NCI-H1694 treated with DMSO at 0.1 percent for 48 hours (cell line): Measurements from ENCODE around the gene ACSBG1.

Experiments used
- DNase-seq: peaks from one replicate; lab custom pipeline; 2025; lab: John Stamatoyannopoulos, UW

The ACSBG1 gene

DNA sequence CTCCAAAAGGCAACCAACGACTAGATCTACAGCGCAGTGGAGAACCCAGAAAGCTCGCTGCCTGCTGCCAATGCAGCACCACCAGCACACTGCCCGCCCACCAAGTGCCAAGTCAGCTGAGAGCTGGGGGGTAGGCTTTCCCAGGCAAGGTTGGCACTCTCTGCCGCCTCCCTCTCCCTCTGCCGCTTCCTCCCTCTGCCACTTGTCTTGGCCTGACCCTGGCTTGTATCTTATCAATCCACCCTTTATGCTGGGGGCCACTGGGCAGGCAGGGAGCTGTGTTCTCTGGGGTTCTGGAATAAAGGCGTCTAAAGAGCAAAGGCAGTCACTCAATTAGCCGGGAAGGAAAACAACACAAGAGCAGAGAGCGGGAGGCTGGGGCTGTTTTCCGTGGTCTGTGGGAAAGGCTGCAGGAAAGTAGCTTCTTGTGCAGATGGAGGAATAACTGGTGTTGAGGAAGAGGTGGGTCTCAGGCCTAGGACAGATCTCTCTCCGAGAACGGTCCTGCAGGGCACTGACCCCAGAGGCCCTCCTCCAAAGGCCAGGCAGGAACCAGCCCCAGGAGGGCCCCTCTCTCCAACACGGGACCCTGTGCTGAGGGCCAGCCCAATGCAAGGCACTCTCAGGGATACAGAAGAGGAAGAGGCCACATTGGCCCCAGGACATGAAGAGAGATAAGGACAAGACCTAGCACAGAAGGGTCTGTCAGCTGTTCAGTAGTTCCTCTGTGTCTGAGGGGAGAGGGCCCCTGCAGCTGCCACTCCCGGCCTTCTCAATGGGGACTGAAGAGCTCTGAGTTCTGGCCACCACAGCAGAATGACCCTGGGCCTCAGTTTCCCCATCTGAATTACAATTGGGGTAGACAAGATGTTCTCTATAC, 30.8 kb downstream of the ACSBG1 start:
- no peak for DNase-seq

GRCh38 chr15:78201281-78202190, 32.8 kb downstream of the ACSBG1 start:
- no peak for DNase-seq

- no peak for DNase-seq
Observed at GRCh38 chr15:78200276-78200930, 34.0 kb downstream of the ACSBG1 start.

DNA sequence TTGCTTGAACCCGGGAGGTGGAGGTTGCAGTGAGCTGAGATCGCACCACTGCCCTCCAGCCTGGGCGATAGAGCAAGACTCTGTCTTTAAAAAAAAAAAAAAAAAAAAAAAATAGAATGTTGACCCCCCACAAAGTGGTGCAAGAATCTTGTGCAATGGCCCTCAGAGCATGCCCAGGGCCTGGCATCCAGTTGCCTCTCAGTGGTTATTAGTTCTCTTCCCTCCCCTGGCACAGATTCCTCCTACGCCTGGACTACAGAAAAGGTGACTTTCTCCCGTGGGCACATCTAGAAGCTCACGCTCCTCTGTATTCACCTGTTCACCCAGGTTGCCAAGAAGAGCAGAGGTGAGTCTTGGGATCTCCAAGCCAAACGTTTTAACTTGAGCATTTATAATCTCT, 36.7 kb downstream of the ACSBG1 start:
- DNase-seq, result no peak

DNA sequence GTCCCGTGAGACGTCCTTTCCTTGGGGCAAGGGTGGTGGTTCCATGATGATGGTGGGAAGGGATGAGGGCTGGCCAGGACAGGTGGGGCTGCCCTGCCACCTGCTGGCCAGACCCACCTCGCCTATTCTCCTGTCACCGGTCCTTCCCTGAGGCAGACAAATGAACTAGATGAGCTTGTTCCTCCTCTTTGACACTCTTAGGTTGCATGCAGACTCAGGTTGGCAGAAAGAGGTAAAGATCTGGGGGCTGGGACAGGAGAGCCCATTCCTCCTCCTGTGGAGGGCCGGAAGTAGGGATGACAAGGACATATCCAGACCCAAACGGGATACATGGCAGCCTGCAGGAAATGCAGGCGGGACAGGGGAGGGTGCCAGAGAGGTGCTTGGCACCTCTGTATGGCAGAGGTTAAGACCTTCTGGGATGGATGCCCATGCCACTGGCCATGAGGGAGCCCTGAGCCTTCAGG, 38.6 kb downstream of the ACSBG1 start:
- peak; percentile 5 for DNase-seq

DNA sequence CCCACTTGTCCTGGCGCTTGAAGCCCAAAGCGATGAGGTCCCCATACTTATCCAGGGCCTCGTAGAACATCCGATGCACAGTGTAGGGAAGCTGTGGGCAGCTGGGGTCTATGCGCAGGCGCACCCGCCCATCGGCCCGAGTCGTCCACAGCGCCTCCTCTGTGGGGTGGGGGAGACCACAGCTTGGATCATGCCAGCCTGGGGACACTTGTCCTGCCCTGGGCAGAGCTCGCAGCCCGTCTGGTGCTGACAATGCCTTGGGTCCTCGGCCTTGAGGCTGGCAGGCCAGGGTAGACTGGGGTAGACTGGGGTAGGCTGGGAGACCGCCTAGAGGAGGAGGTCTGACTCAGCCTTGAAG, 39.8 kb downstream of the ACSBG1 start:
- DNase-seq, result no peak

DNA sequence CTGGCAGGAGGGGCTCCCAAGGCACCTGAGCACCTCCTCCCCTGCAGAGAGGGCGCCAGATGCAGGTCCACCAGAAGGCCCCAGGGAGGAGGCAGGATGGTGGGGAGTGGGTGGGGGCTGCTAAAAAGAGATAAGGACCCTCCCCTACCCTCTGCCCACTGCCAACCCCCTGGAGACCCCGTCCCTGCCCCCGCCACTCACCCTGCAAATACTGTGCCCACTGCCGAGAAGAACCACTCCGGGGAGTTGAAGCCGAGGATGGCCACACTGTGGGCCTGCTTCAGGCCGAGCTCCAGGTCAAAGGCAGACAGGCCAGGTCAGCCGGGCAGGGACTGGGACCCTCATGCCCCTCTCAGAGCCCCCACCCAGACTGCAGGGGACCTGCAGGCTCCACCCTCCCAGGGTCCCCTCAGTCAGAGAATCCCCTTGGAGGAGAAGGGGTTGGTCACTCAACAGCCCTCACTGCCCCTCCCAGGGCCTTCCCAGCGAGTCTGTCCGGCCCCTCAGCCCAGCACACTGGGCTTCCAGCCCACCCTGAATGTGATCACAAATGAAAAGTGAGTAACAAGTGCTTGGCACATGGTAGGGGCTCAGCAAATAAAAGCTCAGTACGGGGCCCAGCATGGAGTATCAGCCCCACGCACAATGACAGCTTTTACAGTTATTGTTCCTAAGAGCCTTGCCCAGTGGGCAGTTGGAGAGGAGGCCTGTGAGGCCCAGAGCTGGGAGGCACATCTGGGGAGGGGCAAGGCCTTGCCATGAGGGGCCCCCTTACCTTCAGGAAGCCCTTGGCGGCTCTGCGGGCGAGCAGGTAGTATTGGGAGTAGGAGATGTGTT, 40.4 kb downstream of the ACSBG1 start:
- DNase-seq, result no peak

DNA sequence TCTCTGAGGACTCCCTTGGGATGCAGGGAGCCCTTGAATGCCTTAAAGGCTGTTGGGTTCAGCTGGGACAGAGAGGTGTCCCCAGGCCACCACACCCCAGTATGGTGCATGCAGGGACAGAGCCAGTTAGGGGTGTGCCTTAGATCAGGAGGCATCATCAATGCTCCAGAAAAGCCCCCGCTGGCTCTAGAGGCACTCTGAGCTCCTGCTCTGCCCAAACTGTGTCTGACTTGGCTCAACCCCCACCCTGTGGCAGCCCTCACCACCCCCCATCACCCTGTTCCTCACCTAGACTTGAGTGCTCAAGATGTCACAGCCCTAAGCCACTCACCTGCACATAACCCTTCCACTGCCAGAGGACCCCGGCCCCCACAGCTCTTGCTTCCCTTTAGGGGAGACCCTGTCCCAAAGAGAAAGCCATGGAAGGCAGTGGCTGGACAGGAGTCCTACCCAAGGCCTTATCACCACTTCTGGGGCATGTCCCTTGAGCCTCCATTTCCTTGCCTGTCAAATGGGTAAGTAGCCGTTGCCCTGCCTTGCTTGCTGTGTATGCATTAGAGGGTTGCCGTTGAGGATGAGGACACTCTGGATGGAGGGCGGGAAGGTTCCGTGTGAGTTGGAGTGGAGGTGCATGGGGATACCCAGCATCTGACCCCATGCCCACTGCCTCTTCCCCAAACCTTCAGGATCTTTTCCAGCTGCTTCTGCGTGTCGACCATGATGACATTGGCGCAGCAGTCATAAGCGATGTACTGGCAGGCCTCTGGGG, 41.4 kb downstream of the ACSBG1 start:
- DNase-seq, result no peak

DNA sequence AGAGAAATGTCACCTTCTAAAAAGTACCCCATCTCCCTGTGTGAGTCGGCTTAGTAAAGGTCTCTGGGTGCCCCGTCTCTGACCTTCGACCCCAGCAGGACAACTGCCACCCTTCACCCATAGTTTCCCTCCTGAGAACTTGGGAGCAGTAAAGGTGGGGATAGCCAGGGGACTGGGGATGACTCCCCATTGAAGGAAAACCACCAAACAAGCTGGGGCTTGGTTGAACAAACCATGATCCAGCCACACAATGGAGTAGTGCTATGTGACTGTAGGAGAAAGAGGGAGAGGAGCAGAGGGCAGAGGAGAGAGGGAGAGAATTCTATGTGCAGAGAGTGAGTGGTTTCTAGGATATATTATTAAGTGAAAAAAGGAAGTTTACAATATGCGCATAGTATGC, 51.5 kb downstream of the ACSBG1 start:
- no peak for DNase-seq

DNA sequence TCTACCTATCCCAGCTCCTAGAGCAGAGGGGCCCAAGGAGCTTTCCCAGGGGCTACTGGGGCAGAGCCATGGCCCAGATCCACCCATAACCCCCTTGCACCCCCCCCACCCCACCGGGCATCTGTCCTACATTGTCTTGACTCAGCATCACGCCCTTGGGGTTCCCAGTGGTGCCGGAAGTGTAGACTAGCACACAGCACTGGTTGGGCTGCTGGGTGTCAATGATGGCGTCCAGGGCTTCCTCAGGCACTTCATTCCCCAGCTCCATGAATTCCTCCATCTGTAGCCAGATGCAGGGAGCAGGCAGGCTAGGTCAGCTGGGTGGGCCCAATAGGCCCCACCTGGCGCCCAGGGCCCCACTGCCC, 52.0 kb downstream of the ACSBG1 start:
- DNase-seq, result no peak

GRCh38 chr15:78179906-78180305, 54.5 kb downstream of the ACSBG1 start:
- DNase-seq, result no peak

GRCh38 chr15:78179286-78179840, 55.0 kb downstream of the ACSBG1 start:
- DNase-seq, result no peak

GRCh38 chr15:78178064-78178463, 56.3 kb downstream of the ACSBG1 start:
- no peak for DNase-seq

- no peak for DNase-seq
Observed at GRCh38 chr15:78177447-78177873, 56.9 kb downstream of the ACSBG1 start.

- DNase-seq, result no peak
Observed at GRCh38 chr15:78175330-78175729, 59.0 kb downstream of the ACSBG1 start.

DNA sequence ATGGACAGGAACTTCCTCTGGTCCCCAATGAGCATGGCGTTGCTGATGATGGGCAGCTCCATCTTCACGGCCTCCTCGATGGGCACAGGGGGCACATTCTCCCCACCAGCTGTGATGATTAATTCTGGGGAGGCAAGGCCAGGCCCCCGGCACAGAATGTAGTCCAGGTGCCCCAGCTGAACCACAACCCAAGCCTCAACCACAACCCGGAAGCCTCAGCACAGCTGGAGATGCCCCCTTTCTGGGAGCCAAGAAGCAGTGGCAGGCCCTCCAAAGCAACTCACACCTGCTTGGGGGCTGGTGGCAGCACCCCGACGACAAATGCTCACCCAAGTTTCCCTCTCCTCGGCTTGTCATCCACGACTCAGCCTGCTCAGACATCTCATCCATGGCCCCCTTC, 60.0 kb downstream of the ACSBG1 start:
- no peak for DNase-seq

- no peak for DNase-seq
Observed at GRCh38 chr15:78171864-78172472, 62.4 kb downstream of the ACSBG1 start.

- no peak for DNase-seq
Observed at GRCh38 chr15:78170848-78171773, 63.3 kb downstream of the ACSBG1 start.

GRCh38 chr15:78168608-78169007, 65.8 kb downstream of the ACSBG1 start:
- no peak for DNase-seq
